ENCODE measurements around the gene ZNF764. TPM values are rescaled to one million over a fixed set of nuclear protein-coding genes. Genes with fewer than 3 reads are reported as not detected.

The ZNF764 gene
- total and polyA plus RNA-seq, 9 of the 15 experiments (the other 6 are each of a cell fraction or from before 2014, with no cell fraction given): 0.69 to 10.1 (median 4.1) TPM

- no peak overlapping the region for H3K9ac ChIP-seq (ENCODE audit: insufficient read depth in 1 of 2, low read depth in 2 of 2, low read length in 2 of 2)
- H3K27ac ChIP-seq (ENCODE audit: extremely low read depth, low read depth, low read length): no peak overlapping the region
- intact Hi-C loops (cut with micrococcal nuclease) (no loop called here), in situ Hi-C loops (cut with MboI) (no loop called here)
- H2AFZ ChIP-seq (ENCODE audit: low read depth, low read length): no peak overlapping the region
- no peak for TF ChIP-seq YBX1 (IDR thresholded peaks at IDR 0.05)
- no peak for TF ChIP-seq TCF3 (CRISPR knock-in tag; IDR thresholded peaks at IDR 0.05)
- TF ChIP-seq SETDB1 (IDR thresholded peaks at IDR 0.05; ENCODE audit: low read length): no peak
- no peak for TF ChIP-seq ADNP (tag; IDR thresholded peaks at IDR 0.05)
- no peak for TF ChIP-seq SMARCA4 (IDR thresholded peaks at IDR 0.05)
- TF ChIP-seq MAFG (tag; conservative IDR thresholded peaks at IDR 0.05): no peak
- peak; percentile 33; the same call in 1 of the 2 replicates for TF ChIP-seq PKNOX1 (IDR thresholded peaks at IDR 0.05)
- 0 out of 2 replicates have a peak, but pooled peaks have one; percentile 37 for TF ChIP-seq GATA2 (CRISPR knock-in tag; IDR thresholded peaks at IDR 0.05)
- TF ChIP-seq, protein P1, sequence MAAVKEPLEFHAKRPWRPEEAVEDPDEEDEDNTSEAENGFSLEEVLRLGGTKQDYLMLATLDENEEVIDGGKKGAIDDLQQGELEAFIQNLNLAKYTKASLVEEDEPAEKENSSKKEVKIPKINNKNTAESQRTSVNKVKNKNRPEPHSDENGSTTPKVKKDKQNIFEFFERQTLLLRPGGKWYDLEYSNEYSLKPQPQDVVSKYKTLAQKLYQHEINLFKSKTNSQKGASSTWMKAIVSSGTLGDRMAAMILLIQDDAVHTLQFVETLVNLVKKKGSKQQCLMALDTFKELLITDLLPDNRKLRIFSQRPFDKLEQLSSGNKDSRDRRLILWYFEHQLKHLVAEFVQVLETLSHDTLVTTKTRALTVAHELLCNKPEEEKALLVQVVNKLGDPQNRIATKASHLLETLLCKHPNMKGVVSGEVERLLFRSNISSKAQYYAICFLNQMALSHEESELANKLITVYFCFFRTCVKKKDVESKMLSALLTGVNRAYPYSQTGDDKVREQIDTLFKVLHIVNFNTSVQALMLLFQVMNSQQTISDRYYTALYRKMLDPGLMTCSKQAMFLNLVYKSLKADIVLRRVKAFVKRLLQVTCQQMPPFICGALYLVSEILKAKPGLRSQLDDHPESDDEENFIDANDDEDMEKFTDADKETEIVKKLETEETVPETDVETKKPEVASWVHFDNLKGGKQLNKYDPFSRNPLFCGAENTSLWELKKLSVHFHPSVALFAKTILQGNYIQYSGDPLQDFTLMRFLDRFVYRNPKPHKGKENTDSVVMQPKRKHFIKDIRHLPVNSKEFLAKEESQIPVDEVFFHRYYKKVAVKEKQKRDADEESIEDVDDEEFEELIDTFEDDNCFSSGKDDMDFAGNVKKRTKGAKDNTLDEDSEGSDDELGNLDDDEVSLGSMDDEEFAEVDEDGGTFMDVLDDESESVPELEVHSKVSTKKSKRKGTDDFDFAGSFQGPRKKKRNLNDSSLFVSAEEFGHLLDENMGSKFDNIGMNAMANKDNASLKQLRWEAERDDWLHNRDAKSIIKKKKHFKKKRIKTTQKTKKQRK (IDR thresholded peaks at IDR 0.05; ENCODE audit: borderline replicate concordance, low read depth, low read length): no peak
- TF ChIP-seq DDX20 (tag; IDR thresholded peaks at IDR 0.05; ENCODE audit: low read depth): no peak
- TF ChIP-seq KAT2B (IDR thresholded peaks at IDR 0.05; ENCODE audit: low read depth, low read length): no peak
- no peak for TF ChIP-seq TCFL5 (CRISPR knock-in tag; conservative IDR thresholded peaks at IDR 0.05)
- no peak for TF ChIP-seq ZNF398 (CRISPR knock-in tag; IDR thresholded peaks at IDR 0.05)
- no peaks in the 10 kb centered on the region for H3K27me3 ChIP-seq (ENCODE audit: control insufficient read depth in 2 of 2, insufficient read depth in 2 of 2, low read length in 2 of 2)
- WGBS (ENCODE audit: insufficient coverage, low coverage, missing lambda C conversion rate): 68% methylated on average over 3 of the region's 3 CpGs
- H4K20me1 ChIP-seq (replicated peaks; ENCODE audit: control insufficient read depth, insufficient read depth, low read length): peaks cover 5% of the 10 kb centered on the region; the same call in 1 of the 2 replicates
- FAIRE-seq (no peak), DNase-seq (ENCODE audit: extremely low read depth in 1 of 4, low spot score in 3 of 4) (no peak), ATAC-seq (no peak)
- H3K79me2 ChIP-seq (ENCODE audit: control insufficient read depth, insufficient read depth, low read length): peaks cover 18% of the 10 kb centered on the region
- no peaks in the 10 kb centered on the region for H3K9me1 ChIP-seq (ENCODE audit: control insufficient read depth, insufficient read depth, low read length)
- CTCF ChIA-PET (ENCODE audit: low intra/inter-chr PET ratio): no interaction called here
- POLR2A ChIA-PET: interaction anchor here (1.0 to 2.6 kb wide), 7 partner anchors 10 to 60 kb away, joined by 3 to 9 read pairs (median 5); partner anchors contain the start of gene ZNF747
- H3K36me3 ChIP-seq (ENCODE audit: control insufficient read depth, insufficient read depth, low read length): peaks cover 28% of the 10 kb centered on the region; the same call in 2 of the 3 replicates
- H3K4me1 ChIP-seq (replicated peaks in 1 of 2; ENCODE audit: control insufficient read depth in 2 of 2, insufficient read depth in 2 of 2, low read length in 2 of 2): peaks cover 26 to 38% of the 10 kb centered on the region in 2 experiments; a peak in 4 of 5 replicates
- BruUV-seq (replicated peaks): no TSS peak
- no peaks in the 10 kb centered on the region; the same call in 1 of the 2 replicates for H3K9me3 ChIP-seq (replicated peaks; ENCODE audit: control insufficient read depth, insufficient read depth, low read depth, low read length)
- H3K4me2 ChIP-seq (ENCODE audit: insufficient read depth, low read length): no peak overlapping the region
- H3K4me3 ChIP-seq: no peak overlapping the region
Observed at GRCh38 chr16:30551781-30552180, 6.4 kb downstream of the ZNF764 start.

Measured in K562 (cell line).